ENCODE data around the gene PRICKLE4. TPM values are rescaled to one million over a fixed set of nuclear protein-coding genes. Genes with fewer than 3 reads are reported as not detected.

Gene PRICKLE4
- total and polyA plus RNA-seq, 2 of the 8 experiments (the other 6 are each of a cell fraction or from before 2014, with no cell fraction given), result 0.32 to 1.4 TPM

GRCh38 chr6:41736186-41736733, 44.3 kb upstream of the PRICKLE4 start:
- TF ChIP-seq KDM1A (IDR thresholded peaks at IDR 0.05; ENCODE audit: borderline replicate concordance, low read length) (no peak), RFX5 (IDR thresholded peaks at IDR 0.05; ENCODE audit: borderline replicate concordance, low read depth, low read length) (no peak)
- TF ChIP-seq, protein P1, sequence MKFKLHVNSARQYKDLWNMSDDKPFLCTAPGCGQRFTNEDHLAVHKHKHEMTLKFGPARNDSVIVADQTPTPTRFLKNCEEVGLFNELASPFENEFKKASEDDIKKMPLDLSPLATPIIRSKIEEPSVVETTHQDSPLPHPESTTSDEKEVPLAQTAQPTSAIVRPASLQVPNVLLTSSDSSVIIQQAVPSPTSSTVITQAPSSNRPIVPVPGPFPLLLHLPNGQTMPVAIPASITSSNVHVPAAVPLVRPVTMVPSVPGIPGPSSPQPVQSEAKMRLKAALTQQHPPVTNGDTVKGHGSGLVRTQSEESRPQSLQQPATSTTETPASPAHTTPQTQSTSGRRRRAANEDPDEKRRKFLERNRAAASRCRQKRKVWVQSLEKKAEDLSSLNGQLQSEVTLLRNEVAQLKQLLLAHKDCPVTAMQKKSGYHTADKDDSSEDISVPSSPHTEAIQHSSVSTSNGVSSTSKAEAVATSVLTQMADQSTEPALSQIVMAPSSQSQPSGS (IDR thresholded peaks at IDR 0.05; ENCODE audit: low read length), result no peak
- POLR2A ChIA-PET (ENCODE audit: partially characterized antibody), result interaction anchor here (1.0 kb wide), 1 partner anchor 22 kb away, joined by 3 read pairs; no protein-coding TSS in a partner anchor
- DNase-seq (ENCODE audit: low read depth in 1 of 2, low spot score in 2 of 2), result no peak

More at GRCh38 chr6:41736186-41736733, 44.3 kb upstream of the PRICKLE4 start:
- Histone ChIP-seq H2AFZ (ENCODE audit: low read length) (no peak overlapping the region), H3K4me3 (ENCODE audit: extremely low read depth in 1 of 4, insufficient read depth in 2 of 4, low read depth in 3 of 4, low read length in 4 of 4) (peak overlapping the region in 1 of 4 experiments; percentile 49; a peak in 2 of 8 replicates), H3K14ac (ENCODE audit: insufficient read length) (no peak overlapping the region), H2BK12ac (ENCODE audit: low read depth, low read length) (no peak overlapping the region), H2AK5ac (ENCODE audit: low read depth, low read length) (no peak overlapping the region), H2BK20ac (ENCODE audit: low read length) (no peak overlapping the region), H3K27ac (ENCODE audit: low read depth, low read length) (no peak overlapping the region), H2BK120ac (replicated peaks; ENCODE audit: low read depth, low read length) (no peak overlapping the region), H3K23ac (ENCODE audit: insufficient read length) (no peak overlapping the region), H2BK15ac (ENCODE audit: low read length) (no peak overlapping the region), H3K9ac (replicated peaks in 1 of 4; ENCODE audit: extremely low read depth in 1 of 4, low read depth in 3 of 4, low read length in 3 of 4) (no peak overlapping the region), H3K4ac (replicated peaks; ENCODE audit: insufficient read length, low read depth, low read length) (no peak overlapping the region), H3K79me2 (ENCODE audit: control insufficient read depth in 1 of 2, insufficient read depth in 2 of 2, low read length in 2 of 2) (no peaks in the 10 kb centered on the region), H4K8ac (ENCODE audit: extremely low read depth, insufficient read depth, low read length) (no peak overlapping the region), H3K56ac (replicated peaks; ENCODE audit: insufficient read length, low read depth, low read length) (no peak overlapping the region), H3K27me3 (replicated peaks in 1 of 4; ENCODE audit: control insufficient read depth in 3 of 4, extremely low read depth in 1 of 4, insufficient read depth in 3 of 4, low read length in 3 of 4) (peaks cover 0 to 8% (median 5%) of the 10 kb centered on the region in 4 experiments; a peak in 3 of 7 replicates), H3K23me2 (ENCODE audit: low read depth, low read length) (peaks cover 9% of the 10 kb centered on the region; the same call in 1 of the 2 replicates), H3K4me2 (ENCODE audit: insufficient read depth in 1 of 2, low read depth in 2 of 2, low read length in 2 of 2) (peak overlapping the region; percentile 71 to 93), H3K18ac (ENCODE audit: extremely low read depth, low read length) (no peak overlapping the region), H4K91ac (replicated peaks; ENCODE audit: insufficient read length, low read length) (no peak overlapping the region), H3K36me3 (ENCODE audit: control insufficient read depth in 2 of 4, insufficient read depth in 4 of 4, low read length in 3 of 4) (no peaks in the 10 kb centered on the region), H4K20me1 (replicated peaks in 1 of 2; ENCODE audit: control insufficient read depth in 1 of 2, insufficient read depth in 2 of 2, low read length in 2 of 2) (peaks cover 0 to 2% of the 10 kb centered on the region in 2 experiments), H3K4me1 (replicated peaks in 1 of 4; ENCODE audit: control insufficient read depth in 3 of 4, insufficient read depth in 4 of 4, low read length in 3 of 4) (peaks cover 3 to 25% (median 14%) of the 10 kb centered on the region in 4 experiments), H3K9me3 (ENCODE audit: insufficient read depth in 2 of 2, low read depth in 1 of 2, low read length in 1 of 2) (no peaks in the 10 kb centered on the region), H3K79me1 (ENCODE audit: low read depth, low read length) (no peaks in the 10 kb centered on the region), H2BK5ac (ENCODE audit: low read depth, low read length) (no peak overlapping the region), H4K5ac (ENCODE audit: insufficient read length, low read depth, low read length) (no peak overlapping the region)
- FAIRE-seq, result no peak
- 74% methylated on average over 4 of the region's 6 CpGs; no CpG with 5 or more reads in 1 of the 2 experiments for WGBS, 2 experiments (ENCODE audit: extremely low coverage in 1 of 2, insufficient coverage in 1 of 2, insufficient read length in 1 of 2, insufficient replicate concordance in 2 of 2, low coverage in 1 of 2, low lambda C conversion rate in 2 of 2, missing lambda C conversion rate in 1 of 2)
- CTCF ChIA-PET (ENCODE audit: partially characterized antibody), result interaction anchor here (0.6 to 5.3 kb wide), 12 partner anchors 10 to 51 kb away, joined by 3 to 37 read pairs (median 4); partner anchors contain the start of gene TOMM6
